Measurements from ENCODE around the gene SPRY1. TPM values are rescaled to one million over a fixed set of nuclear protein-coding genes. Genes with fewer than 3 reads are reported as not detected.

Gene SPRY1
- total RNA-seq, 4 donors from 2014 or later = 168 to 308 (median 256) TPM

- ATAC-seq (ENCODE audit: low FRiP score) = no peak
These were observed 3.2 kb downstream of the SPRY1 start for GRCh38 chr4:123399627-123400358.

GRCh38 chr4:123401271-123402120, 4.9 kb downstream of the SPRY1 start:
- ATAC-seq (ENCODE audit: low FRiP score) (no peak), DNase-seq (ENCODE audit: low spot score) (no peak)
- TF ChIP-seq CTCF (IDR thresholded peaks at IDR 0.05) = no peak

More at GRCh38 chr4:123399627-123400358, 3.2 kb downstream of the SPRY1 start:
- DNase-seq (ENCODE audit: low spot score) = no peak
- TF ChIP-seq CTCF (IDR thresholded peaks at IDR 0.05) = no peak

- DNase-seq (ENCODE audit: low spot score) (no peak), ATAC-seq (ENCODE audit: low FRiP score) (peak; percentile 25)
- no peak for TF ChIP-seq CTCF (IDR thresholded peaks at IDR 0.05)
These were observed 5.5 kb downstream of the SPRY1 start for GRCh38 chr4:123402121-123402465.

GRCh38 chr4:123403080-123403604, 6.5 kb downstream of the SPRY1 start:
- TF ChIP-seq CTCF (IDR thresholded peaks at IDR 0.05) = no peak
- ATAC-seq (ENCODE audit: low FRiP score) (no peak), DNase-seq (ENCODE audit: low spot score) (no peak)

GRCh38 chr4:123404533-123404932, 7.9 kb downstream of the SPRY1 start:
- no peak for TF ChIP-seq CTCF (IDR thresholded peaks at IDR 0.05)
- ATAC-seq (ENCODE audit: low FRiP score) (no peak), DNase-seq (ENCODE audit: low spot score) (no peak)

GRCh38 chr4:123405267-123405865, 8.8 kb downstream of the SPRY1 start:
- ATAC-seq (ENCODE audit: low FRiP score) (no peak), DNase-seq (ENCODE audit: low spot score) (no peak)
- no peak for TF ChIP-seq CTCF (IDR thresholded peaks at IDR 0.05)
